GM08714 (cell line): ENCODE measurements around the gene GLUD1.
"Not testable (repeated sequence)": the region's sequence is repeated elsewhere in the genome, so short reads cannot be mapped to it uniquely, and the experiment has no call there.

Experiments used
- H3K4me3 ChIP-seq: fragments of 200-500 bp; sonication (Bioruptor generic); 2 replicates; pipeline ENCODE4 v1.5.1; 2014; ENCODE audit warnings: mild to moderate bottlenecking, low read length, inconsistent platforms
- ZNF274 ChIP-seq: IDR thresholded peaks from 2 replicates; pipeline ENCODE4 v1.6.1; 2012; ENCODE audit warnings: mild to moderate bottlenecking, low read depth, low read length

Gene GLUD1

DNA sequence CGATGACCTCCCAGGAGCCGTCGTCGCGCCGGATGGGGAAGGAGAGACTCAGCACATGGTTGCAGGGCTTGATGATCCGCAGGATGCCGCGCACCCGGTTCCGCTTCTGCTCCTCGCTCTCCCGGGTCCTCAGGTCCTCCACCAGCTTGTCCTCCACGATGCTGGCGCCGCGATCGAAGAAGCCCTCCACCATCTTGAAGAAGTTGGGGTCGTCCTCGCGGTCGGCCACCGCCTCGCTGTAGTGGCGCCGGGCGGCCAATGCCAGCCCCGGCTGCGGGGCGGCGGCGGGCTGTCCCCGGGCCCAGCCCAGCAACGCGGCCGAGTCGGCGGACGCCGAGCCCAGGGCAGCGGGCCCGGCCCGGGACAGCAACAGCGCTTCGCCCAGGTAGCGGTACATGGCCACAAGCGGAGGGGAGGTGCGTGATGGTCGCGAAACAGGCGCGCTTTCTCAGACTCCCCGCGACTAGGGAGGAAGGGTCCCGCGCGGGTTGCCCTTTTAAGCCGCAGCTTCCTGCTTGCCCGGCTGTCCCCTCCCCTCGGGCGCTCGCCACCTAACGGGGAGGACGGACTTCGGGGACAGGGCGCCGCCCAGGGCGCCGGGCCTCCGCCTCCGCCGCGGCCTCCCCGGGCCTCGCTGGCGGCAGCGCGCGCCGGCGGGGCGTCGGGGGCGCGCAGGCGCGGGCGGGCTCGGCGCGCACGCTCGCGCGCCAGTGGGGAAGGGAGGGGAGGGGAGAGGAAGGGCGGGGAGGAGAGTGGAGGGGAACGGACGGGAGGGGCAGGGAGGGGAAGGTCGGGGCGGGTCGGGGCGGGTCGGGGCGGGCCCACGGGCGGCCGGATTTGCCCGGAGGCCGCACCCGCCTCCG lies at the start of gene GLUD1, which contains the start of gene SHLD2:
TSS of gene GLUD1 (minus strand) at position 471 of the 863 bp plus-strand sequence. CDS start at position 397, 74 bp downstream.
TSS of gene SHLD2 (plus strand) at position 834 of the 863 bp plus-strand sequence. CDS start 56,149 bp downstream, outside the sequence.
- no peak for TF ChIP-seq ZNF274
- peak within 1 kb of the TSS; percentile 96 for H3K4me3 ChIP-seq

DNA sequence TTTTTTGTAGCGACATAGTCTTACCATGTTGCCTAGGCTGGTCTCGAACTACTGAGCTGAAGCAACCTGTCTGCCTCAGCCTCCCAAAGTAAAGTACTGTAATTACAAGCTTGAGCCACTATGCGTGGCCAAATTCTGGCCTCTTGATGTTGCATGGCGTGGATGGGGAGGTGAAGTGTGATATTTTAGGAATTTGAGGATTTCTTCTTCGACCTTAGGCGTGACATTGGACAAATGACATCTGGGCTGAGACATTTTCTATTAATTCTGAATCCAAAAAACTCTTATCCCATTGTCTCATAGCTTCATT lies 48.4 kb upstream of the GLUD1 start:
- H3K4me3 ChIP-seq, result not testable (repeated sequence)

DNA sequence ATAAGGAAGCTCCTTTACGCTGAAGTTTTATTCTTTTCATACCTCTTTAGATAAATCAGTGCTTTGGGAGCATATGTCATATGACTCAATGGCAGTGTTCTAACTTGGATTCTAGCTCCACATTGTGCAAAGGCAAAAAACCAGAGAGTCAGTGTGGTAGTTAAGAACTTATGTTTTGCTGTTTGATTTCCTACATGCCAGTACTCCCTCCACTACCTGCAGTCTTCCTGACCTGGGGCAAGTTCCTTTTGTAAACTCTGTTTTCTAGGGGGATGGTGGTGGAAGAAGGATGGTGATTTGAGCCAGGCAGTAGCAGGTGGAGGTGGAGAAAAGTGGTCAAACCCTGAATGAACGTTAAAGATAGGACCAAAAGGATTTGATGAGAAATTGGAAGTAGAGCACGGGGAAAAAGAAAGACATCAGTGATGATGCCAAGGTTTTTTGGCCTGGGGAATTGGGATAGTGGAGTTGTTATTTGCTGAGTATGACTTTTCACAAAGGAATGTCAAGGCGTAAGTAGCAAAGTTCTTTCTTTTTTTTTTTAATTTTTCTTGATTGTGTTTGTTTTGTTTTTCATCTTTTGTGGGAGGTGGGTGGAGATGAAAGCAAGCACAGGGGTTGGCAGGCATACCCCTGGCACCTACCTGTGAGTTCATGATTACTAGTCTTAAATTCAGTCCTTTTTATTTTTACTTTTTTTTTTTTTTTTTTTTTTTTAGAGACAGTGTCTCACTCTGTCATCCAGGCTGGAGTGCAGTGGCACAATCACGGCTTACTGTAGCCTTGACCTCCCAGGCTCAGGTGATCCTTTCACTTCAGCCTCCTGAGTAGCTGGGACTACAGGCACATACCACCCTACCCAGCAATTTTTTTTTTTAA lies 47.8 kb upstream of the GLUD1 start:
- not testable (repeated sequence) for H3K4me3 ChIP-seq

DNA sequence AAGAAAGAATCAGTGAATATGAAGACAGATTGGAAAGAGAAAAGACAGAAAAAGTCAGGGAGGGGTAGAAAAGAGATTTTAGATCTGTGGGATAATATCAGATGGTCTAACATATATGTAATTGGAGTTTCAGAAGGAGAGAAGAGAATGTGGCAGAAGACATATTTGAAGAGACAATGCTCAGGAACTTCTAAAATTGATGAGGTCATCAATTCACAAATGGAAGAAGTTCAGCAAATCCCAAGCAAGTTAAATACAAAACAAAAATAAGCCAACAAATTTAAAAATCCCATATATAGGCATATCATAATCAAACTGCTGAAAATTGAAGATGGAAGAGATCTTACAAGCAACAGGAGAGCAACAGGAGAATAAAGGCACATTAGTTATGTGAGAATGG lies 42.8 kb upstream of the GLUD1 start:
- H3K4me3 ChIP-seq, result not testable (repeated sequence)

DNA sequence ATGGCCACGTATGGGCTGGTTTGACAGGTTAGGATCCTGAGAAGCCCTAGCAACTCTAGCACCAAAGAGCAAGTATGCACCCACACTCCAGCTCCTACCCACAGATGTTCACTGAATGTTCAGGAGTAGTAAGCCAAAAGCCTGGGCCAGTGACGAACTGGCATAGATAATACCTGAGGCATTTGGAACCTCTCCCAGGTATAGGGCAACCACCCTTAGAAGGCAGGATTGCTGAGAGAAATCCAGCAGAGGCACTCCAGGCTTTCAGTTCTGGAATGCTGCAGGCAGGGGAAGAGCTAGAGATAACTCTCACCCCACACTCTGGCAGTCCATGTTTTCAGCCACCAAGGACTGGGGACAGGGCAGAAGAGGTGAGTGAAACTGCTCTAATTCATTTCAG lies 39.8 kb upstream of the GLUD1 start:
- not testable (repeated sequence) for H3K4me3 ChIP-seq

DNA sequence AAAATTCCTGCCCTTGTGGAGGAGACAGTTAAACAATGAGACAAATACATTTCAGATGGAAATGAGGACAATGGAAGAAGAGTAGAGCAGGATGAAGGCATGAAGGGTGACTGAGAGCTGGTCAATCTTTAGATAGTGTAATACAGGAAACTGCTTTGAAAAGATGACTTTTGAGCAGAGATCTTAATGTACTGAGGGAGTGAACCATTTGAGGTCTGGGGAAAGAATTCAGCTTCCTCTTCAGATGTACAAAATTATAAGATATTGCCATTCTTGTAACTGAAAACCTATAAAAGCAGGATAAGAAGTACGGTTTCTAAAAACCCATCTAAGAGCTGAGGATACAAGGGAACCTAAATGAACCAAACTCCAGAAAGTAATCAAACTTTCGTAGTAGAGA lies 39.3 kb upstream of the GLUD1 start:
- H3K4me3 ChIP-seq, result not testable (repeated sequence)

DNA sequence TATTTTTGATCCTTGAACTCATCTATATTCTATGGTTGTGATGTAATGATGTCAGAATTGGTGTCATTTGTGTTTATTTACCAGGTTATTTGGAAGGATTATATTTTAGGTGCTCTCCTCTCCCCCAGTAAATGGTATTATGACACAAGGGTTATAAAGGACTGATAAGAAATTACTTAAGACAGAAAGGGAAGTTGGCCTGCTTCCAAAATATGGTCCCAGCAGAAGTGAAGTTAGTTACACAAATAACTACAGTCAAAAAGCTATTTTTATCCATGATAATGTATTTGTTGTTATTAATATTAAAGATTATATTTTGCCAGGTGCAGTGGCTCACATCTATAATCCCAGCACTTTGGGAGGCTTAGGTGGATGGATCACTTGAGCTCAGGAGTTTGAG lies 37.5 kb upstream of the GLUD1 start:
- H3K4me3 ChIP-seq, result not testable (repeated sequence)

DNA sequence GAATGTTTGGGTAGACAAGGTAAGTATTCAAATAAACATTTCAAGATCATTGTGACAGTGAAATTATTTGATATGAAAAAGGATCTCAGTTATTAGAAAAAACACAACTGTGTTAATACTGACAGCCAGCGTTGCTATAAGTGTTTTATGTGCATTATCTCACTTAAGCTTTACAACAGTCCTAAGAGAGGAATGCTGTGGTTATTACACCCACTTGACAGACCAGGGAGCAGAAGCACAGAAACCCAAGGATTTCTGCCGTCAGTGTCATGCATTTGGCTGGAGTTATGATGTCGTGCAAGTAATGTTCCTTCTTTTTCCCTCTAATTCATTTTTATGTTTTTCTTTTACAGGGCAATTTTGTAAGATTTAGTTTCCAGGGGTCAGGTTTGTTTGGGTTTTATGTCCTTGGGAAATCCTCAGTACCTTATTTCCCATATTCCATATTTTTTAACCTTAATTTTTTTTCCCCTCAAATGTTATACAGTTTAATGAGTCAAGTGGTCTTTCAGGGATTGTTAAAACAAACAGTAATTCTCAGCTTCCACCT lies 33.0 kb upstream of the GLUD1 start:
- H3K4me3 ChIP-seq, result not testable (repeated sequence)

DNA sequence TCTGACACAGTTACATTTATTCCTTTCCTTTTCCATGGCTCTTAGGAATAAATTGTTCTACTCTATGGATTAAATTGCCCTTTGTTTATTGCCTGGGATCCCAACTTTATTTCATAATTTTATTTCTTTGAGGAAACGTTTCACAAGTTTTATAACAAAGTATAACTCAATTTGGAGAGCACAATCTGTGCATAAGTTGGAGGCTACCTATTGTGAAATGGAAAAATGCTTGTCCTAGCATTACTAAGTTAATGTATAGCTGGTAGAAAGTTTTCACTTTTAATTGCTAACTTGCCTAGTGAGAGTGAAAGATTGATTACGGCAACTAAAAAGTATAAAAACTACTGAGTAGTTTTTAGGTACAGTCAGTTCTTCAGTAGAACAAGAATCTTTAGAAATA lies 32.4 kb upstream of the GLUD1 start:
- H3K4me3 ChIP-seq, result not testable (repeated sequence)

DNA sequence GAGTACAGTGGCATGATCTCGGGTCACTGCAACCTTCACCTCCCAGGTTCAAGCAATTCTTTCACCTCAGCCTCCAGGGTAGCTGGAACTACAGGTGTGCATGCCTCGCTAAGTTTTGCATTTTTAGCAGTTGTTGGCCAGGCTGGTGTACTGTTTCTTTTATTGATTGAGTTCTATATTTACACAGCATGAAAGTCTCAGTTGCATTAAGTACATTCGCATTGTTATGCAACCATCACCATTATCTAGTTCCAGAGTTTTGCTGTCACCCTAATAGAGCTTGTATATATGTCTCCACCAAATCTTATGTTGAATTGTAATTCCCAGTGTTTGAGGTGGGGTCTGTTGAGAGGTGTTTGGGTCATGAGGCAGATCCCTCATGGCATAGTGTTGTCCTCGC lies 28.7 kb upstream of the GLUD1 start:
- not testable (repeated sequence) for H3K4me3 ChIP-seq

DNA sequence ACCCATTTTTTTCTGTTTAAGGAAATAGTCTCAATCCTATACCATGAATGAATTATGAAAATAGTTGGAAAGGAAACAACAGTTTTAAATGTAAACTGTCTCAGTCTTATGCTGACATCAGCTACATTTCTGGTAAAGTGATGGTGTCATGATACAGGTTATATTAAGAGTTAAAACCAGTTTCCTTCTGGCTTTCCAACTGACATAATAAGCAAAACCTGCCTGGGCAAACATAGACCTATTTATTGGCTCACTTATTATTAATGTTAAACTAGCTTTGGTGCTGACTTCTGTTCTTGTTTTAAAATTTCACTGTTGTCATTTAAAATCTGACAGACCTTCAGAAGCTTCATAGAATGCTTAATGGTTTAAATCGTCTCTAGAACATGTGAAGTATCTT lies 24.4 kb upstream of the GLUD1 start:
- H3K4me3 ChIP-seq, result not testable (repeated sequence)

DNA sequence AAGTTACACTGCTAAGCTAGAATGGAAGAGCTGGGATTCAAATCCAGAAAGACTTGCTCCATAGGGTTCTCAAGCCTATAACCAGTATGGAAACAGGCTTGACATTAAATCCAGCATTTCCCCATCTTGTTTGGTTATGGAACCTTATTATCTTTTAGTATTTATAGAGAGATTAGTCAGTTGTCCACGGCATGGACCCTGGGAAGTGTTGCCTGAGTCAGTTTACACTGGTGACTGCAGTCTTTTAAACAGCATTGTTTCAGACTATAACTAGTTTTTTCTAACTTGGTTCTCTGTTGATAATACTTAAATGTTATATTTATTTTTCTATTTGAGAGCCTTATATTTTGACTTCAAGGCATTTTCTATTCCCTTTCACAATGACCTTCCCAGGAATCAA lies 23.5 kb upstream of the GLUD1 start:
- H3K4me3 ChIP-seq, result not testable (repeated sequence)

DNA sequence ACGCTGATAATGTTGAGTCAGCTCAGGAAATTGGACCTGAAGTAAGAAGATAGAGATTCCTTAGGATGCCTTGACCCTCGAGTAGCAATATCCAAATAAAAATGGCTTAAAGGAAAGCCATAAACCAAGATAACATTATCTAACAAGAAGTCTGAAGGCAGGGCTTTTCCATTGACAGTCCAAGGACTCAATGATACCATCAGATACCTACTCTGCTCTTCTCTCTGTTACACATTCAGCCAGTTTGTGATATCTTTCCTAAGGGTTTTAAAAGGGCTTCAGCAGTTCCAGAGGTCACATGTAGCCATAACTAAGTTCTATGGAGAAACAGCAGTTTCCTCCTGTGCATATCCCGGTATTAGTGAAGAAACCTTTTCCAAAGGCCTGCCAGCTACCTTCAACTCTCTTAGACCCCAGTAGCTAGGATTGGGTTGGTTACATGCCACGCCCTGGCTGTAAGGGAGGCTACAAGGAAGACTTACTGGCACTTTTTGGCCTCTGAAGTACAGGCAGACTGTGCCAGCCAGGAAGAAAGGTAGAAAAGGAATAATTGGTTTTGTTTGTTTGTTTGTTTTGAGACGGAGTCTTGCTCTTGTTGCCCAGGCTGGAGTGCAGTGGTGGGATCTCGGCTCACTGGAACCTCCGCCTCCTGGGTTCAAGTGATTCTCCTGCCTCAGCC lies 10.9 kb upstream of the GLUD1 start:
- TF ChIP-seq ZNF274, result no peak
- H3K4me3 ChIP-seq, result no peak overlapping the region

DNA sequence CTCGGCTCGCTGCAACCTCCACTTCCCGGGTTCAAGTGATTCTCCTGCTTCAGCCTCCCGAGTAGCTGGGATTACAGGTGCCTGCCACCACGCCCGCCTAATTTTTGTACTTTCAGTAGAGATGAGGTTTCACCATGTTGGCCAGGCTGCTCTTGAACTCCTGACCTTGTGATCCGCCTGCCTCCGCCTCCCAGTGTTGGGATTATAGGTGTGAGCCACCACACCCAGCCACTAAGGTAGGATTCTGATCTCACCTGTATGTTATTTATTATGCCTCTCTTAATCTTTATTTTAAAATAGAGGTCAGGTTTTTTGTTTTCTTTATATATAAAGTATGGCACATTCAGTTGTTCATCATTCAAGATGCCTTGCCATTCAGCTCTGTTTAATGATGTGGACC lies 10.1 kb upstream of the GLUD1 start:
- H3K4me3 ChIP-seq, result not testable (repeated sequence)

DNA sequence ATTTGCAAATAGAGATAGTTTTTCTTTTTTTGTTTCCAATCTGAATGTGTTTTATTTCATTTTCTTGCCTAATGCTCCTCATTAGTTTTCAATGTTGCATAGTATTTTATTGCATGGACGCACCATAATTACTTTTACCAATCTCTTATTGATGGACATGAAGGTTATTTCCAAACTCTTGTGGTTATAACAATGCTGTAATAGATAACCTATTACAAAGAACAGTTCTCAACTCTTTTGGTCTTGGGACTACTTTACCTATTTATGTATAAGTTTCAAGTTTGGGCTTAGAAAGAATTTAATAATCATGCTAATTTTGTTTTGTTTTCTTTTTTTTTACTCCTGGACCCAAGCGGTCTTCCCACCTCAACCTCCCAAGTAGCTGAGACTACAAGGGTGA lies 7.4 kb upstream of the GLUD1 start:
- no peak overlapping the region for H3K4me3 ChIP-seq
- TF ChIP-seq ZNF274, result no peak
